GM18909 (cell line): ENCODE measurements around the gene PLCL2.

Source experiments
- ATAC-seq: cut with Tn5 transposase; IDR thresholded peaks from one replicate; pipeline ENCODE4 v1.9.1; 2021; ENCODE audit warnings: mild to moderate bottlenecking; ENCODE audit not compliant: unreplicated experiment, poor library complexity

Gene PLCL2

DNA sequence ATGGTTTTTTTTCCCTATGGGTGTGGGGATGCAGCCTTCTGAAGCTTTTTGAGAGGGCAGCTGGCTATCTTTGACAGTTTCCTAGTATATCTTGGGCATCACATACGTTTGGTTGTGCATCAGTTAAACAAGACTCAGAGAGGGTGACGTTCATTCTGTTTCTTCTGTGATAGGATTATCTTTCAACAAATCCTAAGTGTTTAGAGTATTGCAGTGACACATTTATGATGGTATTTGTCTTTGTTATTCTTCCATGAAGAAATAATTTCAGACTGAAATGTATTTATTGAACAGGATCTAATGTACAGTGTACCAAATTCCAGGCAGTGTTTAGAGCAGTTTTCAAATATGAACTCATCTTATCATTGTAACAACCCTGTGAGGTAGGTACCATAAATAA lies 114.4 kb downstream of the PLCL2 start:
- ATAC-seq: no peak

DNA sequence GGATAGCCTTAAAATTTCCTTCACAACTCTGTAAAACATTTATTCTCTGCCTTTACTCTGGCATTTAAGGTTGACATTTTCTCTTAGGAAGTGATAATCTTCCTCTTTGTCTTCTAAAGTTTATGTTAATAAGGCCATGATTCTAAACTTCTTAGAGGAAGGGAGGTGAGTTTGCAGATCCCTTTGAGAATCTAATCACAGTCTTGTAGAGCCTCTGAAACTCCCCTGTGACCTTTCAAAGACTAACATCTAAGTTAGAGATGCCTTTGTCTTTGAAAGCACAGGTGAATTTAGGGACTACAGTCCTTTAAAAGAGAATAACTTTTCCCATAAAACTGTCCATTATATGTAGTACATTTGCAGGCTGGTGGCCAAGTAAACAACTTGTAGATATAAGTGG lies 115.1 kb downstream of the PLCL2 start:
- no peak for ATAC-seq

DNA sequence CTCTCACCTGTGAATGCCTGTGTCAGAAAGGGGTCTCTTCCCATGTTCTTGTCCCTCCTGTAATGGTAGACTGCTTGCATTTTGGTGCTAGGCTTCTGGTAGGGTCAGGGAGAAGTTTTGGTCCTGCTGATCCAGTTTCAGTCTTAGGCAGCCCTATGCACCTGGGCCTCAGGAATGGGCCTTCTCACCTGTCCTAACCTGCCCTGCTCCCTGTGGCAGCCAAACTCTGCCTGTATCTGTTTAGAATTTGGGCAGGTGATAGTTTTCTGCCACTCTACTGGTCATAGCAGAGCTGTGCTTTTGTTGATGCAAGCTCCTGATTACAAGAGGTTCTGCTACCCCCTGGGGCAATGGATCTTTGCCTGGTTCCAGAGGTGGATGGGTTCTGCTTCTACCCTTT lies 118.7 kb downstream of the PLCL2 start:
- ATAC-seq: no peak

DNA sequence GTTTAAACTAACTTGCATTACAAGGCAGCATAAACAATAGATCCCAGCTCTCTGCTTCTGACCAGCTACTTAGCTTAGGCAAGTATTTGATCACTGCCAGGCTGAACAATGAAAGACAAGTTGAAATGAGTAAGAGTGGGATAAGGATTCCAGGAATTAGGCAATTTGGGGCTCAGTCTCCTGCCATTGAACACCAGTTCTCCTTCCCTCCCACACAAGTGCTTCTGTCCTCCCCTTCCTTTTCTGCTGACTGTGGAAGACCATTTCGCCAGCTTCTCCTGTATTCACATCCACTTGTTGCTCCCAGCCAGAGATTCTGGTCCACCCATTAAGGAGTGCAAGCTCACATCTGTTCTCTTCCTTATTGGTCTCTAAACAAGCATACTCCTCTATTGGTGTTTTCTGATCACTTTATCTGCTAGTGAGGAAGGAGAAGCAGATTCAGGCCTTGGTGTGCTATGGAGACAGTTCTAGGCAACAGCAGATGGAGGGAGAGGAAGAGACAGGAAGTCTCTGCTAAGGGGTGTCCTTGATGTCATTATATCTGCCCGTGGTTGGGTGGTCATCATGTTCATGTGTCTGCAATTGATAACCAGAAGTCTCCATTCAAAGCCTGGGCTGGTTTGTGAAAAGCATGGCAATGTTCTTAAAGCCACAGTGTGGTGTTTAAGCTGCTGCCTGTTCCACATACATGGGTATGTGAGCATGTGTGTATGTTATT lies 121.5 kb downstream of the PLCL2 start:
- ATAC-seq: no peak

DNA sequence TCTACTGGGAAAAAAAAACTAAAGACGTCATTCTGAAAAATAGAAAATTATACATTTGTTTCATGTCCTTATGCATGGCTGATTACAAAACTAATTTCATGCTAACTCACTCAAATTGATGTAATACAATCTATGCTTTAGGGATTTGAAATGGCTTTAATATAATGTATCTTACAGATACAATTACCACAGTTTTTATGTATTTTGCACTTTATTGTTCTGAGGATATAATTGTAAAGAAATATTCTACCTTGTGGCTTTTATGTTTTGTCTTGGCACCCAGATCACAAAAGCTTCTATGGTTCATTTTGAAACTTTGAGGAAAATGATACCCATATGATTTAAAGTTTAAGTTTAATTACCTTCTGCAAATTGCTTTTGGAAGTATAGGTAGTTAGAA lies 122.5 kb downstream of the PLCL2 start:
- ATAC-seq: no peak

DNA sequence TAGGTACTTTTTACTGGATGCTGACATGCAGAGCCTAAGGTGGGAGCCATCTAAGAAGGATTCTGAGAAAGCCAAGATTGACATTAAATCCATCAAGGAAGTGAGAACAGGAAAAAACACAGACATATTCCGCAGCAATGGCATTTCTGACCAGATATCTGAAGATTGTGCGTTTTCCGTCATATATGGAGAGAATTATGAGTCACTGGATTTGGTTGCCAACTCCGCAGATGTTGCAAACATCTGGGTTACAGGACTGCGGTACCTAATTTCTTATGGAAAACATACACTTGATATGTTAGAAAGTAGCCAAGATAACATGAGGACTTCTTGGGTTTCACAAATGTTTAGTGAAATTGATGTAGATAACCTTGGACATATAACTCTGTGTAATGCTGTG lies 125.1 kb downstream of the PLCL2 start:
- no peak for ATAC-seq

DNA sequence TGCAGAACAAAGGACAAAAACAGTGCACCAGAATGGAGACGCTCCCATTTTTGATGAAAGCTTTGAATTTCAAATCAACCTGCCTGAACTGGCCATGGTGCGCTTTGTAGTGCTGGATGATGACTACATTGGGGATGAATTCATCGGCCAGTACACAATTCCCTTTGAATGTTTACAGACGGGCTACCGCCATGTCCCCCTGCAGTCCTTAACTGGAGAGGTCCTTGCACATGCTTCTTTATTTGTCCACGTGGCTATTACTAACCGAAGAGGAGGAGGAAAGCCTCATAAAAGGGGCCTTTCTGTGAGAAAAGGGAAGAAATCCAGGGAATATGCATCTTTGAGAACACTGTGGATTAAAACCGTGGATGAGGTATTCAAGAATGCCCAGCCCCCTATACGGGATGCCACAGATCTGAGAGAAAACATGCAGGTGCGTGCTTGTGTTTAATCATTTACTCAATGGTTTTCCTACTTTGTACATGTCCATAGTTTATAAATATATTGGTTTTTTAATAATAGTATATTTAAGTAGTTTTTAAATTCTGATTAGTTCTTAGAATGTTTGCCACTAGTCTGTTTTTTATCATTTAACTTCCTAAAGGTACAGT lies 127.1 kb downstream of the PLCL2 start:
- ATAC-seq: no peak

DNA sequence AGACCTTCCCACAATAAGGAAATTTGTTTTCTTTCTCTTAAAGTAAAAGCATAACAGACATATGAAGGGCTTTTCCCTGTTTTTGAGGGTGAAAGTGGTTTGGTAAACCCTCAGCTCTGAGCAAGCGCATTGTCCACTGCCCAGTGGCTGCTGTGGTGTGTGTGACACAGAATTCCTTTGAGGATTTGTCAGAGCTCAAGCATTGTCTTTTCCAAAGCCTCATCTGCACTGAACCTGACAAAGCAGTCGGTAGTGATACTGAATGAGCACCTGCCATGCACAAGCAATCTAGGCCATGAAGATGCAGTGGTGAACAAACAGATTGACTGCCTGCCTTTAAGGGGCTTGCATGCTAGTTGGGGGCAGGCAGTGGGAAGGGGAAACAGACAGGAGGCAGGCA lies 128.3 kb downstream of the PLCL2 start:
- ATAC-seq: no peak

DNA sequence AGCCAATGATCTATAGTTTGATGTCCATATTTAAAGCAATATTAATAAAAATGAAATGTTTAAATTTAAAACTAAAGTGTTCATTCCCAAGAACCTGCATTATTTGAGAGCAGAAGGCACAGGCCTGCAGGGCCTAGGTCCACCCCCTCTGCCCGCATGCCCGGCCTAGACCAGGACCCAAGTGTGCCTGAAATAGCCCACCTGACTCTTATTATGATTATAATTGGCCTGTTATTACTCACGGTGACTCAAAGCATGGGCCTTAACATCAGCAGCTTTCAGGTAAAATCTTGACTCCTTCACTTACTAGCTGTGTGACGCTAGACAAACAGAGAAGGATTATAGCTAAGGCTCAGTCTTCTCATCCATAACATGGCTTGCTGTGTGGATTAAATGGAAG lies 128.8 kb downstream of the PLCL2 start:
- peak; percentile 62 for ATAC-seq

DNA sequence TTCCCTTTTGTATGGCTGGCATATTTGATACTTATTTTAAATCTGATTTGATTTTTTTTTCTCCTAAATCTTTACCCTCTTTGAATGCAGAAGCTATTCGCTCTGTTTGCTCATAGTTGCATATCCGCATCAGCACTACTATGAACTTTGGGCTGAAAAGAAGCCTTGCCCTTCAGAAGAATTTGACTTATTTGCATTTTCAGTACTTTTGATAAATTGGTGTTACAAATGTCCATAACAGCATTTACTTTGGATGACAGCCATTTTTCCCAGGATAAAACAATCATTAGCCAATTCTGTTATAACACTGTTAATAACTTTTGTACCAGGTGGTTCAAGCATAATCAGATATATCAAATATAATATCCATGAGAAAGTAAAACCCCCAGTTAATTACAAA lies 129.5 kb downstream of the PLCL2 start:
- ATAC-seq: no peak

DNA sequence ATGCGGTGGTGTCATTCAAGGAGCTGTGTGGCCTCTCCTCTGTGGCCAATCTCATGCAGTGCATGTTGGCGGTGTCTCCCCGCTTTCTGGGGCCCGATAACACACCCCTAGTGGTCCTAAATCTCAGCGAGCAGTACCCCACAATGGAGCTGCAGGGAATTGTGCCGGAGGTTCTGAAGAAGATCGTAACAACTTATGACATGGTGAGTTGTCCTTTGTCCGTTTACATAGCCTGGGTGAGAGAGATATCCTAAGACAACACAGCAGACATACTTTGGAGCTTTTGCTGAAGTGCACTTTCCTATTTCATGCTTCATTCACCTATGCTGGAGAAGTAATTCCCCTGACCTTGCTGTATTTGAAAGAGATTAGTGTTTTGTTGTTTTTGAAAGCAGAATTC lies 130.0 kb downstream of the PLCL2 start:
- ATAC-seq: no peak

DNA sequence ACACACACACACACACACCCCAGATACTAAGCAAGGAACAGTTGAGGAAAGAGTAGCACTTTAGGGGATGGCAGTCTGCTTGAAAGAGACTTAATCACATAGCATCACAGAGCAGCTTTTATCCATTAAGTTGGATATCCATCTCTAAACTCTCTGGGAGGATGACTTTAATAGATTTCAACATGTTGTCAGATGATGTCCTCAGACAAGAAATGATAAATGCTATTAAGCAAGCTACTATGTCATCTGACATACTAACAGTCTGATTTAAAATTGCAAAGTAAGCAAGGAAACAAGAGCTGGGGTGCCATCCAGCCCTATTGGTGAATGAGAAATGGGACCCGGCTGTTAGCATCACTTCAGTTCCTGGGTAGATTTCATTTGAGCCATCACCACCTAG lies 136.9 kb downstream of the PLCL2 start:
- ATAC-seq: no peak

DNA sequence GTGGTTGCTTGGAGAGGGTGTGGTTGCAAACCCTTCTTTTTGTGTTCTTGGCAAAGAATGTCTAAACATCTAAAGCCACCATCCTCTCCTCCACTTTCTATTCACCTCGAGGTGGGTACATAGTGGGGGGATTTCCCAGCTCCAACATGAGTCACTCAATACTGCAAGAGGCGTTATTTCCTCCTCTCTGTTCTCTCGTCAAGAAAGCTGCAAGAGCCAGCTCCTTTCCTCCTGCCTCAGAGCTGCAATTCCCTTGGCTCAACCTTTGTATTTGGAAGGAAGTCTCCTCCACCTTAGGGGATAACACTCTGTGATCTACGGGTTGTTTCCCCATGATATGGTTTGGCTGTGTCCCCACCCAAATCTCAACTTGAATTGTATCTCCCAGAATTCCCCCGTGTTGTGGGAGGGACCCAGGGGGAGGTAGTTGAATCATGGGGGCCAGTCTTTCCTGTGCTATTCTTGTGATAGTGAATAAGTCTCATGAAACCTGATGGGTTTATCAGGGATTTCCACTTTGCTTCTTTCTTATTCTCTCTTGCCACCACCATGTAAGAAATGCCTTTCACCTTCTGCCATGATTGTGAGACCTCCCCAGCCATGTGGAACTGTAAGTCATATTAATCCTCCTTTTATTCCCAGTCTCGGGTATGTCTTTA lies 138.4 kb downstream of the PLCL2 start:
- ATAC-seq: peak; percentile 95

DNA sequence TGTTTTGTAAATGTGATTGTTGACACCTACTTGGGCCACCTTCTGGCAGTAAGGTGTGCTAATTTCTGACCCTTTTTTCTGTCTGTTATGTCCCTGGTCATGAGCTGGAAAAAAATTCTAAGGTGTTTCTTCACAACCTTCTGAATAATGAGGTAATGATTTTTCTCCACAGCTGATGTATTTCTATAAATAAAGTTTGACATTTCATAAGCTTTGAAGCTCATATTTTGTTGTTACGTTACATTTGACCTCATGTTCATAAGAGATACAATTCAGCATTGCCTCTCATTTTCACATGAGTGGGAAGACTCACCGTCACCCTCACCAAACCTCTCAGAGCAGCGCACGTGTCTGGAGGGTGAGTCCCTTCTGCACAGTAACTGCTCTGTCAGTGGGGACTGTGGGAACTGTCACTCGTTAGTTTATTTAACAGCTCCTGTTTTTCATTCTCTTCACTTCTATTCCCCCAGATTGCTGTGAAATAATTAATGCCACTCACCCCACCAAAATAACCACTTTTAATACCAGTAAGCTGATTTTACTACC lies 140.9 kb downstream of the PLCL2 start:
- ATAC-seq: no peak

DNA sequence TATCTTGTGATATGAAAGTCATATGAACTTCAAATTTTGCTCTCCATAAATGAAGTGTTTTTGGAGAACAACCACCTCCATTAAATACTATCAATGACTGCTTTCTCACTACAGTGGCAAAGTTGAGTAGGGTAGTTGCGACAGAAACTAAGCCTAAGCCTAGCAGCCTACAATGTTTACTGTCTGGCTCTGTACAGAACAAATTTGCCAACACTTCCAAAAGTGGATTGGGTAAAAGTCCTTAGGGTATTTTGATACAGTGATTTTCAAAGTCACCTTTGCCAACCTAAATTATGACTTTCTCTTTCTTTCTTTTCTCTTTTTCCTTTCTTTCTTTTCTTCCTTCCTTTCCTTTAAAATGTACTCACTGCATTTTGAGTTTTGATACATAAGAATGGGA lies 142.6 kb downstream of the PLCL2 start:
- ATAC-seq: no peak

DNA sequence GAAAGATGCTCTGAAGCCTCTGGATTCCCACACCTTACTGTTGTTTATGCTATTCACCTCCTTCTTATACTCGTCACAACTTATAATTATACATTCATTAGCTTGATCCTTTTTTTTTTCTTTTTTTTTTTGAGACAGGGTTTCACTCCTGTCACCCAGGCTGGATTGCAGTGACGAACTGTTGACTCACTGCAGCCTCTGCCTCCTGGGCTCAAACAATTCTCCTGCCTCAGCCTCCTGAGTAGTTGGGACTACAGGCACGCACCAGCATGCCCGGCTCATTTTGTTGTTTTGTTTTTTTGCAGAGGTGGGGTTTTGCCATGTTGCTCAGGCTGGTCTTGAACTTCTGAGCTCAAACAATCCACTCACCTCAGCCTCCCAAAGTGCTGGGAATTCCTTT lies 143.6 kb downstream of the PLCL2 start:
- ATAC-seq: no peak

DNA sequence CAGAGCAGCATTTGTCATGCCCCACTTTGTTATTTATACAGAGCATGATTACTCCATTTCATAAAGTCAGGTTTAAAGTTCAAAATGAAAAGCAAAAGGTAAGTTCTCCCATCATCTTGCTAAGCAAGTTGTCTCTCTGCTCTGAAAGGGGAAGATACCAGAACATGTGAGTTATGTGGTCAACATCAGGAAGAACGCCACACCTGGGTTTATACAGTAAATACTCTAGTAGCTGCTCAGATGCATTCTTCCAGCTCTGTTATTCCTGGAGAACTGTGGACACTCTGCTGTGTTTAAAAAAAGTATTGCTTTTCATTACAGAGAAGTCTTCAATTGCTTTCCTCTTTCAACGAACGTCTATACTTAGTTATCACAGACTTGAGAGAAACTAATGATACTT lies 145.7 kb downstream of the PLCL2 start:
- no peak for ATAC-seq

DNA sequence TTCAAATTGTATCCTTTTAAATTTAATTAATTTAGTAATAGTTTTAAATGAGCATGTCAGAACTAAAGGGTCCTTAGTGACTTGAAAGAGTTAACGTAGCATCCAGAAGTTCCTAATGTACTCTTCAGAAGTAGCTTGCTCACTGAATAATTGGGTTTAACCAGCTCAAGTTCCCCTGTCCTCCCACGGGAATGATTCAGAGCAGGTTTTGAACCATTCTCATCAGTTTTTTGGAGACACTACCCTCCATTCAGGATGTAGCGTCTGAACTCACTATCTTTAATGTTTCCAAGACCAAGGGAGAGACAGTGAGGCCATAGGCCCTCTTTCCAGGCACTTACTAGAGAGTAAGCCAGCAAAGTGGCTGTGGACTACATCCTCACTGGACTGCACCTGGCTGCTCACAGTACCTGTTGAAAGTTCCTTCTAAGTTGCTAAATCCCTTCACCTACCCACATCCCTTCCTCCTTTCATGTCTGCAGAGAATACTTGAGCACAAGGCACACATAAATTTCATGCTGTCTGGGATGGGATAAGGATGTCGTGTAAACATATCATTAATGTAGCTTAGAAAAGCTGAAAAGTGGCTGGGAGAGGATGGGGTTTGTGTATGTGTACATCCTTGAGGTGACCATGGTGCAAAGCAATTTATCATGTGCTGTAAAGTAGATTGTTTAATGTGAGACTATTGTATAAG lies 146.3 kb downstream of the PLCL2 start:
- no peak for ATAC-seq

DNA sequence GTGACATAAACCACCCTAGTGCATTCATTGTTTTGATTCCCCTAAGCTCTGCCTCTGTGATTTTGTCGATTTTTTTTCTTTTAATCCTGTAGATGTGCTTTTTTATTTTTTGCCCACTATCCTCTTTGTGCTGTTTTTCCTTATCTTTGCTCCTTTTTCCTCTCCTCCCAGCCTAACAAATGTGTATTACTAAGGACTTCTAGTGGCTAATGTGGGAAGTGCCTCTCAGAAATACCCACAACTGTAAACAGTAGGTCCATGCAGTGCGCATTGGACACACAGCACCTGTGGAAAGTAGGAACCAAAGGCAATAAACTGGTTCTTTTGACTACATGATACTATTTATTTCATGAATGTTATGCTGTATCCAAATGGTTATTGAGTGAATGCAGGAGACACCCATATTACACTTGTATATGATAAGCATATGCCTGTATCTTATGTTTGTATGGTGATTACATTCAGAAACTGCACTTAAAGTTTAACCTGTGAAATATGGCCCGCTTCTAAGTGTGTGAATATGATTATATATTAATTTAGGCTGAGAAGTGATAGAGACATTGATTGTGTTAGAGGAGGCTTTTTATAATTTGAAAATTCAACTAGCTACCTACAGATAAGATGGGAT lies 147.8 kb downstream of the PLCL2 start:
- no peak for ATAC-seq

DNA sequence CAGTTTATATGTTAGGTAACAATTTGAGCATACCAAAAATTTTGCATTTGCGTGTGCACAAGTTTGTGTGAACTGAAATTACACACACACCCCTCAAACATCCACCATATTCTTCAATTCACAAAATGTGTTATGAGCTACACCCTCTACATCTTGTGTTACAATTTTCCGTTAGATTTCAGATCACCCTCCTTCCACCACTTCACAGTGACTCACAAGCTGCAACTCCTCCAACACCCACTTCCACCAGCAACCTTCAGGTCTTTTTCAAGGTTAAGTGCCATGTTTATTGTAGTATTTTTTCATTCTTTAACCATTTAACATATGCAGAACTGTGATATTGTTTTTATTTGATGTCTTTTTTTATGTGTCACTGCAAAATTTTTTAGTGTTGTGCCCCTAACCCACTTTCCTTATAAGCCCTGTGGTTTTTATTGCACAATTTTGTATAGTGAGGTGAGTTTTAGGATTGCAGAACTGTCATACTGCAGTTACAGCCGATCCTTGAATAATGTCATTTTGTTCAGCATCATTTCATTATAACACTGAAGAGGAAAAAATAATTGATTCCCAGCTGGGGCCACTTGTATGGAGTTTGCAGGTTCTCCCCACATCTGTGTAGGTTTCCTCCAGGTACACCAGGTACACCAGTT lies 148.9 kb downstream of the PLCL2 start:
- ATAC-seq: no peak
